ENCODE results near the gene CAPZB.

Gene CAPZB

GRCh38 chr1:19360016-19360415 lies 125.3 kb downstream of the CAPZB start:
- no peak overlapping the region for H3K4me3 ChIP-seq (ENCODE audit: low read depth, low read length)
- no peak for DNase-seq (ENCODE audit: low read depth)
- TF ChIP-seq CTCF (IDR thresholded peaks at IDR 0.05; ENCODE audit: low read depth, low read length, missing control alignments): no peak

- no peak for TF ChIP-seq CTCF (IDR thresholded peaks at IDR 0.05; ENCODE audit: low read depth, low read length, missing control alignments)
- DNase-seq (ENCODE audit: low read depth): no peak
Measured at GRCh38 chr1:19359357-19359756, 126.0 kb downstream of the CAPZB start.

GRCh38 chr1:19358710-19359109 lies 126.6 kb downstream of the CAPZB start:
- no peak for DNase-seq (ENCODE audit: low read depth)
- no peak overlapping the region for H3K4me3 ChIP-seq (ENCODE audit: low read depth, low read length)
- TF ChIP-seq CTCF (IDR thresholded peaks at IDR 0.05; ENCODE audit: low read depth, low read length, missing control alignments): no peak

More at GRCh38 chr1:19359357-19359756, 126.0 kb downstream of the CAPZB start:
- H3K4me3 ChIP-seq (ENCODE audit: low read depth, low read length): no peak overlapping the region

- H3K4me3 ChIP-seq (ENCODE audit: low read depth, low read length): no peak overlapping the region
- TF ChIP-seq CTCF (IDR thresholded peaks at IDR 0.05; ENCODE audit: low read depth, low read length, missing control alignments): no peak
- no peak for DNase-seq (ENCODE audit: low read depth)
Measured at GRCh38 chr1:19357299-19357986, 127.9 kb downstream of the CAPZB start.

- H3K4me3 ChIP-seq (ENCODE audit: low read depth, low read length): no peak overlapping the region
- no peak for DNase-seq (ENCODE audit: low read depth)
- no peak for TF ChIP-seq CTCF (IDR thresholded peaks at IDR 0.05; ENCODE audit: low read depth, low read length, missing control alignments)
Measured at GRCh38 chr1:19356266-19356665, 129.1 kb downstream of the CAPZB start.

- no peak for DNase-seq (ENCODE audit: low read depth)
- H3K4me3 ChIP-seq (ENCODE audit: low read depth, low read length): no peak overlapping the region
- TF ChIP-seq CTCF (IDR thresholded peaks at IDR 0.05; ENCODE audit: low read depth, low read length, missing control alignments): no peak
Measured at GRCh38 chr1:19354531-19354981, 130.8 kb downstream of the CAPZB start.

GRCh38 chr1:19353596-19353995 lies 131.7 kb downstream of the CAPZB start:
- TF ChIP-seq CTCF (IDR thresholded peaks at IDR 0.05; ENCODE audit: low read depth, low read length, missing control alignments): no peak
- no peak for DNase-seq (ENCODE audit: low read depth)
- no peak overlapping the region for H3K4me3 ChIP-seq (ENCODE audit: low read depth, low read length)
